Measurements from ENCODE around the gene SLC27A1.
A peak's percentile ranks its signal among the peaks of the same experiment; 100 is the strongest.

Gene SLC27A1

GRCh38 chr19:17524651-17525050, 54.3 kb downstream of the SLC27A1 start:
- CTCF ChIA-PET = interaction anchor here (0.8 kb wide), 1 partner anchor 29 kb away, joined by 3 read pairs; no protein-coding TSS in a partner anchor
- Histone ChIP-seq H3K27ac (ENCODE audit: extremely low read depth, low read depth, low read length) (no peak overlapping the region), H3K4me1 (ENCODE audit: control insufficient read depth, insufficient read depth, low read length) (no peaks in the 10 kb centered on the region), H3K4me3 (ENCODE audit: low read depth, low read length) (no peak overlapping the region), H3K9me3 (ENCODE audit: control insufficient read depth, insufficient read depth, low read depth, low read length) (no peaks in the 10 kb centered on the region), H3K36me3 (ENCODE audit: control insufficient read depth in 2 of 2, insufficient read depth in 1 of 2, low read length in 2 of 2) (peaks cover 0 to 4% of the 10 kb centered on the region in 2 experiments; a peak in 2 of 3 replicates)
- TF ChIP-seq, protein P1, sequence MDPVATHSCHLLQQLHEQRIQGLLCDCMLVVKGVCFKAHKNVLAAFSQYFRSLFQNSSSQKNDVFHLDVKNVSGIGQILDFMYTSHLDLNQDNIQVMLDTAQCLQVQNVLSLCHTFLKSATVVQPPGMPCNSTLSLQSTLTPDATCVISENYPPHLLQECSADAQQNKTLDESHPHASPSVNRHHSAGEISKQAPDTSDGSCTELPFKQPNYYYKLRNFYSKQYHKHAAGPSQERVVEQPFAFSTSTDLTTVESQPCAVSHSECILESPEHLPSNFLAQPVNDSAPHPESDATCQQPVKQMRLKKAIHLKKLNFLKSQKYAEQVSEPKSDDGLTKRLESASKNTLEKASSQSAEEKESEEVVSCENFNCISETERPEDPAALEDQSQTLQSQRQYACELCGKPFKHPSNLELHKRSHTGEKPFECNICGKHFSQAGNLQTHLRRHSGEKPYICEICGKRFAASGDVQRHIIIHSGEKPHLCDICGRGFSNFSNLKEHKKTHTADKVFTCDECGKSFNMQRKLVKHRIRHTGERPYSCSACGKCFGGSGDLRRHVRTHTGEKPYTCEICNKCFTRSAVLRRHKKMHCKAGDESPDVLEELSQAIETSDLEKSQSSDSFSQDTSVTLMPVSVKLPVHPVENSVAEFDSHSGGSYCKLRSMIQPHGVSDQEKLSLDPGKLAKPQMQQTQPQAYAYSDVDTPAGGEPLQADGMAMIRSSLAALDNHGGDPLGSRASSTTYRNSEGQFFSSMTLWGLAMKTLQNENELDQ (tag by site-specific recombination; IDR thresholded peaks at IDR 0.05; ENCODE audit: low read depth) = no peak
- TF ChIP-seq ZNF174 (tag by site-specific recombination; IDR thresholded peaks at IDR 0.05) (no peak), ZNF580 (tag by site-specific recombination; IDR thresholded peaks at IDR 0.05) (peak; percentile 90), ZNF660 (tag by site-specific recombination; IDR thresholded peaks at IDR 0.05) (no peak), KLF8 (tag by site-specific recombination; IDR thresholded peaks at IDR 0.05) (peak; percentile 53; the same call in 1 of the 2 replicates), ZSCAN5A (tag by site-specific recombination; IDR thresholded peaks at IDR 0.05) (0 out of 2 replicates have a peak, but pooled peaks have one; percentile 50), REPIN1 (tag by site-specific recombination; IDR thresholded peaks at IDR 0.05; ENCODE audit: low read depth) (no peak), SP7 (tag by site-specific recombination; IDR thresholded peaks at IDR 0.05) (0 out of 2 replicates have a peak, but pooled peaks have one; percentile 18), ZNF280D (tag by site-specific recombination; IDR thresholded peaks at IDR 0.05) (peak; percentile 99), SETDB1 (IDR thresholded peaks at IDR 0.05; ENCODE audit: insufficient read length, low read length) (peak; percentile 59), KLF17 (tag by site-specific recombination; IDR thresholded peaks at IDR 0.05) (0 out of 2 replicates have a peak, but pooled peaks have one; percentile 32), ZNF112 (tag by site-specific recombination; IDR thresholded peaks at IDR 0.05) (no peak), ZNF544 (tag by site-specific recombination; IDR thresholded peaks at IDR 0.05) (no peak), PRDM1 (tag by site-specific recombination; IDR thresholded peaks at IDR 0.05) (no peak), ATF2 (tag by site-specific recombination; IDR thresholded peaks at IDR 0.05; ENCODE audit: low read depth) (no peak), MEIS1 (CRISPR knock-in tag; IDR thresholded peaks at IDR 0.05; ENCODE audit: borderline replicate concordance) (no peak), ZNF214 (tag by site-specific recombination; IDR thresholded peaks at IDR 0.05; ENCODE audit: borderline replicate concordance) (no peak), TRIM28 (IDR thresholded peaks at IDR 0.05; ENCODE audit: borderline replicate concordance, low read length) (0 out of 2 replicates have a peak, but pooled peaks have one; percentile 22), GFI1B (tag by site-specific recombination; IDR thresholded peaks at IDR 0.05) (no peak)
- TF ChIP-seq, protein P2, sequence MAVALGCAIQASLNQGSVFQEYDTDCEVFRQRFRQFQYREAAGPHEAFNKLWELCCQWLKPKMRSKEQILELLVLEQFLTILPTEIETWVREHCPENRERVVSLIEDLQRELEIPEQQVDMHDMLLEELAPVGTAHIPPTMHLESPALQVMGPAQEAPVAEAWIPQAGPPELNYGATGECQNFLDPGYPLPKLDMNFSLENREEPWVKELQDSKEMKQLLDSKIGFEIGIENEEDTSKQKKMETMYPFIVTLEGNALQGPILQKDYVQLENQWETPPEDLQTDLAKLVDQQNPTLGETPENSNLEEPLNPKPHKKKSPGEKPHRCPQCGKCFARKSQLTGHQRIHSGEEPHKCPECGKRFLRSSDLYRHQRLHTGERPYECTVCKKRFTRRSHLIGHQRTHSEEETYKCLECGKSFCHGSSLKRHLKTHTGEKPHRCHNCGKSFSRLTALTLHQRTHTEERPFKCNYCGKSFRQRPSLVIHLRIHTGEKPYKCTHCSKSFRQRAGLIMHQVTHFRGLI (tag by site-specific recombination; IDR thresholded peaks at IDR 0.05) = no peak
- TF ChIP-seq, protein P3, sequence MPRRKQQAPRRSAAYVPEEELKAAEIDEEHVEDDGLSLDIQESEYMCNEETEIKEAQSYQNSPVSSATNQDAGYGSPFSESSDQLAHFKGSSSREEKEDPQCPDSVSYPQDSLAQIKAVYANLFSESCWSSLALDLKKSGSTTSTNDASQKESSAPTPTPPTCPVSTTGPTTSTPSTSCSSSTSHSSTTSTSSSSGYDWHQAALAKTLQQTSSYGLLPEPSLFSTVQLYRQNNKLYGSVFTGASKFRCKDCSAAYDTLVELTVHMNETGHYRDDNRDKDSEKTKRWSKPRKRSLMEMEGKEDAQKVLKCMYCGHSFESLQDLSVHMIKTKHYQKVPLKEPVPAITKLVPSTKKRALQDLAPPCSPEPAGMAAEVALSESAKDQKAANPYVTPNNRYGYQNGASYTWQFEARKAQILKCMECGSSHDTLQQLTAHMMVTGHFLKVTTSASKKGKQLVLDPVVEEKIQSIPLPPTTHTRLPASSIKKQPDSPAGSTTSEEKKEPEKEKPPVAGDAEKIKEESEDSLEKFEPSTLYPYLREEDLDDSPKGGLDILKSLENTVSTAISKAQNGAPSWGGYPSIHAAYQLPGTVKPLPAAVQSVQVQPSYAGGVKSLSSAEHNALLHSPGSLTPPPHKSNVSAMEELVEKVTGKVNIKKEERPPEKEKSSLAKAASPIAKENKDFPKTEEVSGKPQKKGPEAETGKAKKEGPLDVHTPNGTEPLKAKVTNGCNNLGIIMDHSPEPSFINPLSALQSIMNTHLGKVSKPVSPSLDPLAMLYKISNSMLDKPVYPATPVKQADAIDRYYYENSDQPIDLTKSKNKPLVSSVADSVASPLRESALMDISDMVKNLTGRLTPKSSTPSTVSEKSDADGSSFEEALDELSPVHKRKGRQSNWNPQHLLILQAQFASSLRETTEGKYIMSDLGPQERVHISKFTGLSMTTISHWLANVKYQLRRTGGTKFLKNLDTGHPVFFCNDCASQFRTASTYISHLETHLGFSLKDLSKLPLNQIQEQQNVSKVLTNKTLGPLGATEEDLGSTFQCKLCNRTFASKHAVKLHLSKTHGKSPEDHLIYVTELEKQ (tag by site-specific recombination; IDR thresholded peaks at IDR 0.05; ENCODE audit: borderline replicate concordance) = no peak
- POLR2A ChIA-PET = interaction anchor here (1.3 kb wide), 1 partner anchor 10 kb away, joined by 3 read pairs; no protein-coding TSS in a partner anchor
